Stimulated activated CD8-positive, alpha-beta memory T cell treated with anti-CD3 and anti-CD28 coated beads, Interleukin-12 subunit alpha, Interleukin-12 subunit beta, amount 100 ng/mL, for 1 hour (primary cell): ENCODE data around the gene CDK17.

ENCODE experiments used
- DNase-seq: peaks from one replicate; pipeline ENCODE4 v3.0.0-alpha.2; 2020; ENCODE audit warnings: low read depth

The CDK17 gene

DNA sequence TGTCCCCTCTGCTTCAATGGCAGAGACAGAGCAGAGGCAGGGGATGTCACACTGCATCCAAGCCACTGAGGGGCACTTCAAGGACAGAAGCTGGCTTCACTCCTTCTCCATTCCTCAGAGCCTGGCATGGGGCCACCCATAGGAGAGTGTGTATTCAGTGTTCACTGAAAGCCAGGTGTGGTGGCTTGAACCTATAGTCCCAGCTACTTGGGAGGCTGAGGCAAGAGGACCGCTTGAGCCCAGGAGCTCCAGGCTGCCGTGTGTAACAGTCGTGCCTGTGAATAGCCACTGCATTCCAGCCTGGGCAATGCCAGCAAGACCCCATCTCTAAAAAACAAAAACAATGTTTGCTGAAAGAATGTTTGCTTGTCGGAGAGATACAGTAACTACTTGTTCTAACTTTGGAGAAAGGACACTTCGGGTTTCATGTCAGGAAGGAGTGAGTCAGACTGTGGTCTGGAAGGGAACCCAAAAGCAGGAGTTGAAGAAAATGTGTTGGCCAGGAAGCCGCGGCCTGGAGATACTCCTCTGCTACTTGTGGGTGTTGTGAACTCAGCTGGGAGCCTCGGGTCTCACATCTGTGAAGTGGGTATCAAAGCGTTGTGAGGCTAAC lies 162.7 kb downstream of the CDK17 start:
- DNase-seq = peak; percentile 35

- DNase-seq = no peak
Observed at GRCh38 chr12:96237035-96237434, 163.2 kb downstream of the CDK17 start.

DNA sequence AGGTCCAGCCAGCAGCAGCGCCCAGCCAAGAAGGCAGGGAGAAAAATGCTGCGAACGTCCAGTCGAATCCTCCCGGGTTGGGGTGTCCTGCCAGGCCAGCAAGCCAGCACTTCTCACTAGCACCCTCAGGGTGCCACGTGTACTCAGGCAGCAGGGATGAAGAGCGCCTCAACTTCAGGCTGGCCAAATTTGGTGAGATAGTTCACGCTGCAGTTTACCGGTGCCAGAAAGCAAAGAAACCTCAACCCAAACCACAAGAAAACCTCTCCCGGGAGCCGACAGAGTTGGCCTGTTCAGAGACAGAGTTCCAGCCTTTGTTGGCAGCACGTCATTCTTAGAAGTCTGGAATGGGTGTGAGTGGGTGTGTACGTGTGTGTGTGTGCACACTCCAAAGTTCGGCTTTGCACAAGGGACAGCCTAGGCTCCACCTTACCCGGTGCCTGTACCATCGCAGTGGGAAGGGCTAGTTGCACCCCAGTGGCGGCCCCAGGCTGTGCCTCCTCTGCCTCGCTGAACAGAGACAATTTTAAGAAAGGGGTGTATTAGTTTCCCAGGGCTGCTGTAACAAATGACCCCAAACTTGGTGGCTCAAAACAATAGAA lies 163.9 kb downstream of the CDK17 start:
- DNase-seq = no peak

- DNase-seq = no peak
Observed at GRCh38 chr12:96235484-96235826, 164.8 kb downstream of the CDK17 start.

GRCh38 chr12:96234591-96235483 lies 165.4 kb downstream of the CDK17 start:
- DNase-seq = no peak

DNA sequence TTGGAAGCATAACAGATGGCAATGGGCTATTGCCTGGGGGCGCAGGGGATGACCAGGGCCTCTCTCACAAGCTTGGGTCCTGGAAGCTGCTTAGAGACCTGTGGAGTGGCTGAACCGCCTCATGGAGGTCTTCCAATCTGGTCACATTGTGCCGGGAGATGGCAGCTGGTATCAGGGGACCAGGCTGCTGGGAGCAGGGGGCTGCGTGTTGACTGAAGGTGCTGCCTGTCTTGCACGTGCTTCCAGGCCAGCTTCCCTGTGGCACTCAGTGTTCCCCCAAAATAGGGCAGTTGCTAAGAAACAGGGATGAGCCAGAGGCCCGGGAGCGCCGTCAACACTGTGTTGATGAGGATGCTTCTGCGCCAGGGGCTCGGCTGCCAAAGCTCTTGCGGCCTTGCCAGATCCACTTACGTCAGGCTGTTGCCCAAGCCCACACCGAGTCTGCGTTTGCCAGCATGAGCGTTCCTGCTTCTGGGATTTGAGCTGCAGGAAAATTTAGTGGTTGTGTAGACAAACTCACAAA lies 166.2 kb downstream of the CDK17 start:
- no peak for DNase-seq

DNA sequence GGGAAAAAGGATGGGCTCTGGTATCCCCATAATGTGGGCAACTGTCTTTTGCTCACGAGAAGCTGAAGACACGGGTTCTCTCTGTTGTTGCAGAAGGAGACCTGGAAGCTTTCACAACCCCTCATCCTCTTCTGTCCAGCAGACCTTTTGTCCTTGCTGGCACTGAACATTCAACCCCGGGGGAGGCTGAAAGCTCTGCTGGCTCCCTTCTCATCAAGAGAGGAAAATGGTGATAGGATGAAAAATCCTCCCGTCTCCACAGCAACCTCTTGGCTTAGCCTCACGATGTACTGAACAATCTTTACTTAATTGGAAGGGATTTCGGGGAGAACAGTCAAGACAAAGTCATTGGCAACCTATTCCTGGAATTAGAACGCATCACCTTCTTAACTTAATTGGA lies 167.1 kb downstream of the CDK17 start:
- no peak for DNase-seq

- no peak for DNase-seq
Observed at GRCh38 chr12:96230646-96231045, 169.6 kb downstream of the CDK17 start.

DNA sequence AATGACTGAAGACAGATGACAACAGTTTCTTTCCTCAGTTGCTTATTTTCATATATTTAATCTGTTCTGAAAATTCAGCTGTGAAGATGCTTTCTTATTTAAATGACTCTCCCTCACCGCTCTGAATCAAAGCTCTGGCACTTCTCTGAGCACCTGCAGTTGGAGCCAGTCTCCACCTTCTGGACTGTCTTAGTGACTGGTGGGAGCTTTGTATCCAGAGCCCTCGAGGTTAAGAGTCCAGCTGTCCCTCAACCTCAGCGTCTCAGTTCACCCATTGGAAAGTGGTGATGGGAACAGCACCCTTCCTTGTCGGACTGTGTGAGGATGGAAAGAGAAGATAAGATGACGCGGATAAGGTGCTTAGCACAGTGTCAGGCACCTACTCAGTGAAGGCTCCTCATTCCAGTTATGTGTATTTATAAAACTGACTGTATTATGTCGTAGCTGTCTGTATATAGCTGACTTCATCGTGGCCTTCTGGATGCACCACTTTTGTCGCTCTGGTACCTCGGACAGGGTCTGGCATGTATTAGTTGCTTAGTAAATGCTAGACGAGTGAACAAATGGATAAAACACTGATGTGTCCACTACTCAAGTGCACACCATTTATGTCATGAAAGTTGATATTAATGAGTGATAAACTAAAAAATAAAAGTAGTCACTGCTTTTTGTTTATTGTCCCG lies 171.5 kb downstream of the CDK17 start:
- no peak for DNase-seq
